Fibroblast of mammary gland (primary cell): ENCODE measurements around the gene GALC.

Source experiments
- DNase-seq: peaks from one replicate; pipeline ENCODE4 v3.0.0-alpha.2; 2010; ENCODE audit warnings: low read depth
- H3K4me3 ChIP-seq: 2 replicates; pipeline ENCODE4 v1.5.1; 2011; ENCODE audit warnings: low read depth, mild to moderate bottlenecking, low read length, moderate library complexity; ENCODE audit not compliant: control insufficient read depth
- TF ChIP-seq, protein P1 (sequence below): conservative IDR thresholded peaks from 2 replicates; pipeline ENCODE4 v1.5.1; 2011; ENCODE audit warnings: low read depth, low read length, inconsistent platforms; ENCODE audit not compliant: control insufficient read depth, insufficient read depth

GALC gene

DNA sequence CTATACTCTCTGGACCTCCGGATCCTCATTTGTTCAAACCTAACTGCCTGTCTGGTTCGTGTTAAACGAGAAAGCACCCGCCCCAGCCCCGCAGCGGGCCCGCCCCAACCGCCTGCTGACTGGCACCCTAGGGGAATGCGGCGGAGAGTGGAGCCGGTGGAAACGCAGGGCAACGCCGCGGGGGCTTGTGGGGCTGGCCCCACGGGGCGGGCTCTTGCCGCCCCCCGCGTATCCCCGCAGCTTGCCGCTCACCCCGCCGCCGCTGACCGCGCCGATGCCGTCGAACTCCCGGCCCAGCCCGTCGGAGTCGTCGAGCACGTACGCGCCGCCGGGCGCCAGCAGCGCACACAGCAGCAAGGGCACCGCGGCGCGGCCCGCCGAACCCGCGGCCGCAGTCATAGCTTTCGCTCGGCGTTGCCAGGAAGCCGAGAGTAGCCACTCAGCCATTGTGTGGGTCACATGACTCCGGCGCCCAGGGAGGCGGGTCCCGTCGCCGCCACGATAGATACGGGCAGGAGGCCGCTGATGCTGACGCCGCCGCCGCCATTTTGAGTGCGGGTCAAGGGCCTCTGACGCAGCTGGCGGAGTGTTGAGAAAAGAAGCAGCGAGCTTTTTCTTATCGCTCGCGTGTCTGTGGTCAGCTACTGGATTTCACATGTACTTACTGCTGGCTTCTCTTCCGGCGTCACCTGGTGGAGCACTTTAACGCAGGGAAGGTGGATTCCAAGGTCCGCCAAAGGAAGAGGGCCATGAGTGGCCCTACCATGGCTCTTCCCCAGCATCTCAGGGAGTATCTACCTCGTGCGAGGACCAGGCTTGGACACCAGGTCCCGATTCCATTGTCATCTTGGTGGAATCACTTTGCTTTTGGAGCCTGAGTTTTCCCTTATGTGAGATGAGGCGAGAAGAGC is at the start of gene GALC:
GALC (minus strand) TSS at position 465 of the 911 bp plus-strand sequence; CDS start at position 447, 18 bp downstream.
- H3K4me3 ChIP-seq: peak within 1 kb of the TSS; percentile 75
- DNase-seq: peak; percentile 87
- TF ChIP-seq, protein P1, sequence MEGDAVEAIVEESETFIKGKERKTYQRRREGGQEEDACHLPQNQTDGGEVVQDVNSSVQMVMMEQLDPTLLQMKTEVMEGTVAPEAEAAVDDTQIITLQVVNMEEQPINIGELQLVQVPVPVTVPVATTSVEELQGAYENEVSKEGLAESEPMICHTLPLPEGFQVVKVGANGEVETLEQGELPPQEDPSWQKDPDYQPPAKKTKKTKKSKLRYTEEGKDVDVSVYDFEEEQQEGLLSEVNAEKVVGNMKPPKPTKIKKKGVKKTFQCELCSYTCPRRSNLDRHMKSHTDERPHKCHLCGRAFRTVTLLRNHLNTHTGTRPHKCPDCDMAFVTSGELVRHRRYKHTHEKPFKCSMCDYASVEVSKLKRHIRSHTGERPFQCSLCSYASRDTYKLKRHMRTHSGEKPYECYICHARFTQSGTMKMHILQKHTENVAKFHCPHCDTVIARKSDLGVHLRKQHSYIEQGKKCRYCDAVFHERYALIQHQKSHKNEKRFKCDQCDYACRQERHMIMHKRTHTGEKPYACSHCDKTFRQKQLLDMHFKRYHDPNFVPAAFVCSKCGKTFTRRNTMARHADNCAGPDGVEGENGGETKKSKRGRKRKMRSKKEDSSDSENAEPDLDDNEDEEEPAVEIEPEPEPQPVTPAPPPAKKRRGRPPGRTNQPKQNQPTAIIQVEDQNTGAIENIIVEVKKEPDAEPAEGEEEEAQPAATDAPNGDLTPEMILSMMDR: no peak

DNA sequence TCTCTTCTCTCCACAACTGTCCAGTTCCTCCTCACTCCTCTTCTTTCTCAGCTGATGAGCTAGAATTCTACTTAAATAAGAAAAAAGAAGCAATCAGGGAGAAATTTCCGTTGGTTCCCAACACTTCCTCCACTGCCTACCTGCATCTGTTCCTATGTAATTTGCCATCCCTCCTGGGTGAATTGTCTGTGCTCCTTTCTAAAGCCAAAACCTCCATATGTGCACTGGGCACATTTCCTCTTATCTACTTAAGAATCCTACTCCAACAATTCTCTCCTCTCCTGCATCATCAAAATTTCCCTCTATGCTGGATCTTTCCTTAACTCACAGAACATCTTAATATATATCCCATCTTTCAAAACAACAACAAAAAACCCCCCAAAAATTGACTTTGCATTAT is 47.2 kb upstream of the GALC start:
- no peak overlapping the region for H3K4me3 ChIP-seq
- TF ChIP-seq, protein P1: no peak
- no peak for DNase-seq

DNA sequence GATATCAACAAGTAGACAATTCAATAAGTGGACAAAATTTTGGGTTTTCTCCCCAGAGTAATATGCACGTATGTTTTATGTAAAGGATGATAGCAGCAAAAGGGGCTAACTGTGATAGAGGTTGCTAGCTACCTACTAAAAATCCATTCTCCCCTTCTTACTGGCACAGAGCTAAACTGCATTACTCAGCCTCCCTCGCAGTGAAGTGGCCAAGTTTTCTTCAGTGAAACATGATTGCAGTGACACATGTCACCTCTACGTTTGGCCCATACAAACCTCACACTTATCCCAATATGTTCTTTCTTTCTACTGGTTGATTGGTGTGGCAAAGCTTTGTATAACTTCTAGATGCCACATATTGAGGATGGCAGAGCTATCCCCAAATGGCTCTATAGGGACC is 46.2 kb upstream of the GALC start:
- H3K4me3 ChIP-seq: no peak overlapping the region
- no peak for DNase-seq
- TF ChIP-seq, protein P1: no peak

DNA sequence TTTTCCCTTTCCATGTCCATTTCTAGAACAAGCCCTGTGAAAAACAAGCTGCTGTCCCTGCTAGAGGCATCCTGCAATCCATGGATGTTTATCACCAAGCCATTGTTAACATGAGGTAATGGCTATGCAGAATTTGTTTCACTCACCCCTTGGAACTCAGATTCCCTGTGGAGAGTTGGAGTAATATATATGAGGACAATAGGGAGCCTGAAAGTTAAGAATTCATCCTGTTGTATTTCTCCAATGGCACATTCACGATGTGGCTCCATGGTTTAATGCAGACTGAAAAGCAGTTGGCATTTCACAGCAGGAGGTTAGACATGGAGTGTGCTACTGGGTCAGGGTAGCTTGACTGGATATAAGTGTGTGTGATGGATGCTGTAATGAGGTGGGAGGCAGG is 44.3 kb upstream of the GALC start:
- DNase-seq: no peak
- H3K4me3 ChIP-seq: no peak overlapping the region
- TF ChIP-seq, protein P1: no peak

DNA sequence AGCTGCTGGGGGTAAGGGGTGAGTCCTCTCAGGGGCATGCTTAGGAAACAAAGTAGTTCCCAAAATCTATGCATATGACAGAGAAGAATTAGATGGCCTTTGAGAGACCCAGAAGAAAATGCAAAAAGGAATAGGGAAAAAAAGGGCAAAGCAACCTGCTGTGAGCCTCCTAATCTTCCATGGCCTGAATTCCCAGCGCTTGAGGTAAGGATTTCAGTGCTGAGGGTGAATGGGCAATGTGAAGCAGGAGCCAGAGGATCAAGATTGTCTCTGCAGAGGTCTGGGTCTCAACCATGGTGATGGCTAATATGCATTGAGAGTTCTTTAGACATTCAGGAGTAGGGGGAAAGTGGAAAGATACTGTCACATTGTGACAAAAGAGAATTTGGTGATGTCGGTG is 43.4 kb upstream of the GALC start:
- no peak overlapping the region for H3K4me3 ChIP-seq
- no peak for DNase-seq
- TF ChIP-seq, protein P1: no peak

DNA sequence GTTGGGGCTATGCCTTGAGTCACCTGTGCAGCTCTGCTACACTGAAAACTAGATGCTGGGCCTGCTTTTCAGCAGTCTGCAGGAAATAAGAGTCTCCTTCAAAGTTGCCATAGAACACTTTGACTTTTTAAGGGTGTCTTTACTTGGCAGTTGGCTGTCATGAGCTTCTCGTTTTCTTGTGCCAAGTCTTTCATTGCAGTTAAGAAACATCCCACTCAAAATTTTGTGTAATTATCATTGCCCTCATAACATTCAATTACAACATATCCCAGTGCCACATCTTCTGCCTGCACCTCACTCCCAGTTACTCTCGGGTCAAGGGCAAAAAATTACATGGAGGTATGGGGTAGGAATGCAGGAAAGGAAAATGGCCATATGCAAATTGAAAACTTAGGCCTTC is 41.1 kb upstream of the GALC start:
- TF ChIP-seq, protein P1: no peak
- DNase-seq: no peak
- no peak overlapping the region for H3K4me3 ChIP-seq
